ENCODE measurements around the gene UTP4.

The UTP4 gene

GRCh38 chr16:69111876-69112230, 20.6 kb upstream of the UTP4 start:
- Histone ChIP-seq H3K9me3 (ENCODE audit: control insufficient read depth in 2 of 2, low read length in 2 of 2) (no peaks in the 10 kb centered on the region), H3K4me3 (ENCODE audit: low read length in 2 of 2) (no peak overlapping the region), H3K9ac (ENCODE audit: low read length in 2 of 2) (no peak overlapping the region), H3K36me3 (ENCODE audit: control insufficient read depth in 2 of 2, insufficient read depth in 2 of 2, low read length in 2 of 2) (peaks cover 19 to 38% of the 10 kb centered on the region in 2 donors), H3K4me1 (ENCODE audit: control insufficient read depth, insufficient read depth, low read length) (peaks cover 17% of the 10 kb centered on the region), H3K27ac (ENCODE audit: low read length) (no peak overlapping the region), H3K27me3 (ENCODE audit: control insufficient read depth in 1 of 2, insufficient read depth in 2 of 2, low read length in 2 of 2) (peaks cover 25 to 32% of the 10 kb centered on the region in 2 donors)

GRCh38 chr16:69112285-69113129, 19.9 kb upstream of the UTP4 start:
- Histone ChIP-seq H3K9me3 (ENCODE audit: control insufficient read depth in 2 of 2, low read length in 2 of 2) (no peaks in the 10 kb centered on the region), H3K4me1 (ENCODE audit: control insufficient read depth, insufficient read depth, low read length) (peaks cover 11% of the 10 kb centered on the region), H3K9ac (ENCODE audit: low read length in 2 of 2) (no peak overlapping the region), H3K36me3 (ENCODE audit: control insufficient read depth in 2 of 2, insufficient read depth in 2 of 2, low read length in 2 of 2) (peaks cover 20 to 40% of the 10 kb centered on the region in 2 donors), H3K4me3 (ENCODE audit: low read length in 2 of 2) (no peak overlapping the region), H3K27me3 (ENCODE audit: control insufficient read depth in 1 of 2, insufficient read depth in 2 of 2, low read length in 2 of 2) (peaks cover 20 to 26% of the 10 kb centered on the region in 2 donors), H3K27ac (ENCODE audit: low read length) (no peak overlapping the region)

- H3K9me3 ChIP-seq (ENCODE audit: control insufficient read depth in 2 of 2, low read length in 2 of 2): no peaks in the 10 kb centered on the region
- H3K4me3 ChIP-seq (ENCODE audit: low read length in 2 of 2): no peak overlapping the region
- H3K9ac ChIP-seq (ENCODE audit: low read length in 2 of 2): no peak overlapping the region
- H3K4me1 ChIP-seq (ENCODE audit: control insufficient read depth, insufficient read depth, low read length): peaks cover 4% of the 10 kb centered on the region
- no peak overlapping the region for H3K27ac ChIP-seq (ENCODE audit: low read length)
- peaks cover 14 to 19% of the 10 kb centered on the region in 2 donors for H3K27me3 ChIP-seq (ENCODE audit: control insufficient read depth in 1 of 2, insufficient read depth in 2 of 2, low read length in 2 of 2)
- H3K36me3 ChIP-seq (ENCODE audit: control insufficient read depth in 2 of 2, insufficient read depth in 2 of 2, low read length in 2 of 2): peaks cover 27 to 46% of the 10 kb centered on the region in 2 donors
Observed at GRCh38 chr16:69113216-69113615, 19.2 kb upstream of the UTP4 start.

DNA sequence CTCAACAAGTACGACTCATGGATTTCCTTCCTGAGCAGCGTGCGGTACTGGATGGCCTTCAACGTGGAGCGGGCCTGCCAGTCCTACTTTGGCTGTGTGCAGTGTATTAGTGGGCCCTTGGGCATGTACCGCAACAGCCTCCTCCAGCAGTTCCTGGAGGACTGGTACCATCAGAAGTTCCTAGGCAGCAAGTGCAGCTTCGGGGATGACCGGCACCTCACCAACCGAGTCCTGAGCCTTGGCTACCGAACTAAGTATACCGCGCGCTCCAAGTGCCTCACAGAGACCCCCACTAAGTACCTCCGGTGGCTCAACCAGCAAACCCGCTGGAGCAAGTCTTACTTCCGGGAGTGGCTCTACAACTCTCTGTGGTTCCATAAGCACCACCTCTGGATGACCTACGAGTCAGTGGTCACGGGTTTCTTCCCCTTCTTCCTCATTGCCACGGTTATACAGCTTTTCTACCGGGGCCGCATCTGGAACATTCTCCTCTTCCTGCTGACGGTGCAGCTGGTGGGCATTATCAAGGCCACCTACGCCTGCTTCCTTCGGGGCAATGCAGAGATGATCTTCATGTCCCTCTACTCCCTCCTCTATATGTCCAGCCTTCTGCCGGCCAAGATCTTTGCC, 18.0 kb upstream of the UTP4 start:
- Histone ChIP-seq H3K4me3 (ENCODE audit: low read length in 2 of 2) (no peak overlapping the region), H3K27ac (ENCODE audit: low read length) (no peak overlapping the region), H3K9me3 (ENCODE audit: control insufficient read depth in 2 of 2, low read length in 2 of 2) (no peaks in the 10 kb centered on the region), H3K4me1 (ENCODE audit: control insufficient read depth, insufficient read depth, low read length) (peaks cover 6% of the 10 kb centered on the region), H3K27me3 (ENCODE audit: control insufficient read depth in 1 of 2, insufficient read depth in 2 of 2, low read length in 2 of 2) (peaks cover 3 to 7% of the 10 kb centered on the region in 2 donors), H3K36me3 (ENCODE audit: control insufficient read depth in 2 of 2, insufficient read depth in 2 of 2, low read length in 2 of 2) (peaks cover 34 to 52% of the 10 kb centered on the region in 2 donors), H3K9ac (ENCODE audit: low read length in 2 of 2) (no peak overlapping the region)

DNA sequence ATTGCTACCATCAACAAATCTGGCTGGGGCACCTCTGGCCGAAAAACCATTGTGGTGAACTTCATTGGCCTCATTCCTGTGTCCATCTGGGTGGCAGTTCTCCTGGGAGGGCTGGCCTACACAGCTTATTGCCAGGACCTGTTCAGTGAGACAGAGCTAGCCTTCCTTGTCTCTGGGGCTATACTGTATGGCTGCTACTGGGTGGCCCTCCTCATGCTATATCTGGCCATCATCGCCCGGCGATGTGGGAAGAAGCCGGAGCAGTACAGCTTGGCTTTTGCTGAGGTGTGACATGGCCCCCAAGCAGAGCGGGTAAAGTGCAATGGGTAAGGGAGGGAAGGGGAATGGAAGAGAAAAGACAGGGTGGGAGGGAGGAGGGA, 17.5 kb upstream of the UTP4 start:
- Histone ChIP-seq H3K27ac (ENCODE audit: low read length) (no peak overlapping the region), H3K4me3 (ENCODE audit: low read length in 2 of 2) (no peak overlapping the region), H3K27me3 (ENCODE audit: control insufficient read depth in 1 of 2, insufficient read depth in 2 of 2, low read length in 2 of 2) (peaks cover 2% of the 10 kb centered on the region in 2 donors), H3K36me3 (ENCODE audit: control insufficient read depth in 2 of 2, insufficient read depth in 2 of 2, low read length in 2 of 2) (peaks cover 38 to 50% of the 10 kb centered on the region in 2 donors), H3K4me1 (ENCODE audit: control insufficient read depth, insufficient read depth, low read length) (peaks cover 7% of the 10 kb centered on the region), H3K9me3 (ENCODE audit: control insufficient read depth in 2 of 2, low read length in 2 of 2) (no peaks in the 10 kb centered on the region), H3K9ac (ENCODE audit: low read length in 2 of 2) (no peak overlapping the region)

DNA sequence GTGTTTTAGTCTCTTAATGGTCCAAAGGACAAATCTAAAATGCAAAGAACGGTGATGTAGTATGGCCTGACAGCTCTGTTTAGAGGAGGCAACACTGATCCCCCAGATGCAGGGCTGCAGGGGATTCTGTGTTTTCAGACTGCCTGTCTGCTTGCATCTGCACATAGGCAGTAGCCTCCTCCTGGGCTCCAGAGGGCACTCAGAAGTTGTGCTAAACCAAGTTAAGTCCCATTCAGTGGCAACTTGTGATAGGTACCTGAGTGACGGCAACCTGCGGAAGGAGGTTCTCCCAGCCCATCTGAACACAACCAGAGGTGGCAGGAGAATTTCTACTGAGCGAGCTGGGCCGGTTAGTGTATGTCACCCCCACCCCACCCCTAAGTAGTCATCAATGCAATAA, 17.1 kb upstream of the UTP4 start:
- Histone ChIP-seq H3K4me3 (ENCODE audit: low read length in 2 of 2) (no peak overlapping the region), H3K9ac (ENCODE audit: low read length in 2 of 2) (no peak overlapping the region), H3K36me3 (ENCODE audit: control insufficient read depth in 2 of 2, insufficient read depth in 2 of 2, low read length in 2 of 2) (peaks cover 42 to 50% of the 10 kb centered on the region in 2 donors), H3K27ac (ENCODE audit: low read length) (no peak overlapping the region), H3K9me3 (ENCODE audit: control insufficient read depth in 2 of 2, low read length in 2 of 2) (no peaks in the 10 kb centered on the region), H3K4me1 (ENCODE audit: control insufficient read depth, insufficient read depth, low read length) (peaks cover 7% of the 10 kb centered on the region), H3K27me3 (ENCODE audit: control insufficient read depth in 1 of 2, insufficient read depth in 2 of 2, low read length in 2 of 2) (peaks cover 2% of the 10 kb centered on the region in 2 donors)

DNA sequence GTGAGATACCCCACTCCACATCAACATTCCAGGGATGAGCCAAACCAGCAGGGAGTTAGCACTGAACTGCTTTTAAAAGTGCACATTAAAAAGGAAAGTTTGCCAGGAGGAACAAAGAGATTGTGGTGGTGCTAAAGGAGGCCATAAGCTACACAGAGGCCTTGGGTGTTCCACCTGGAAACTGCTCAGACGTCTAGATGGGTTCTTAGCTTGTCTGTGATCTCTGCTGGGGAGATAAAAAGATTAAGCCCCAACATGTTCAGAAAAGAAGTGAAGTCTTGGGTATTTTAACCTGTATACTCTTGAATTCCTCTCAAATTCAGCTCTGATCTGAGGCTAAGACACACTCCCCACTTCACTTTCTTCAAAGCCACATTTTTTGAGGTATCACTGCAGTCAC, 16.6 kb upstream of the UTP4 start:
- Histone ChIP-seq H3K9ac (ENCODE audit: low read length in 2 of 2) (no peak overlapping the region), H3K27me3 (ENCODE audit: control insufficient read depth in 1 of 2, insufficient read depth in 2 of 2, low read length in 2 of 2) (peaks cover 2% of the 10 kb centered on the region in 2 donors), H3K36me3 (ENCODE audit: control insufficient read depth in 2 of 2, insufficient read depth in 2 of 2, low read length in 2 of 2) (peaks cover 47% of the 10 kb centered on the region in 2 donors), H3K9me3 (ENCODE audit: control insufficient read depth in 2 of 2, low read length in 2 of 2) (no peaks in the 10 kb centered on the region), H3K27ac (ENCODE audit: low read length) (no peak overlapping the region), H3K4me3 (ENCODE audit: low read length in 2 of 2) (no peak overlapping the region), H3K4me1 (ENCODE audit: control insufficient read depth, insufficient read depth, low read length) (peaks cover 7% of the 10 kb centered on the region)

DNA sequence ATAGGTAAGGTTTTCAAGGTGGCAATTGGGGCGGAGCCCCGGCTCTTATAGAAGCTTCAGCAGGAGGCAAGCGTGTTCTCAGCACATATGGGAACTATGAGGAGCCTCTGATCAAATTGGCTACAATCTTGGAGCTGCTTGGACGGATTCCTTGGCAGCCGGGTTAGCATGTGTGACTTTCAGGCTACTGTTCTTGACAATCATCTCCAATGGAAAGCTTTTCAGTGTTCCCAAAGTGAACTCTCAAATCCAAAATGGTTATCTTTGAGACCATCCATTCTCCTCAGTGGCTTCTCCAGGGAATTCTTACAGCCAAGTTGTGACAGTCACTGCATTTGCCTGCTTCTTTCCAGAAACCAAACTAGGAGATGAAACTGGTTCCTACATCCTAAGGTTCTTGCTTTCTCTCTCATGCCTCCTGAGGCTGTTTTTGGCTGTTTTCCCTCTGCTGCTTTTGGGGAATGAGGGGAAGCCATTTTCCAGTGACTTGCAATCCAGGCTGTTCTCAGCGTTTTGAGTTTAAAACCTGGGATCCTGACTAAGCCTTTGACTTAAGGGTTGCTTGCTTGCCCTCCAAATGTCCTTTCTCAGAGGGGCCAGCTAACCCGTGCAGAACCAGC, 16.1 kb upstream of the UTP4 start:
- H3K4me3 ChIP-seq (ENCODE audit: low read length in 2 of 2): no peak overlapping the region
- H3K36me3 ChIP-seq (ENCODE audit: control insufficient read depth in 2 of 2, insufficient read depth in 2 of 2, low read length in 2 of 2): peaks cover 48 to 49% of the 10 kb centered on the region in 2 donors
- H3K9ac ChIP-seq (ENCODE audit: low read length in 2 of 2): no peak overlapping the region

GRCh38 chr16:69116906-69117305, 15.5 kb upstream of the UTP4 start:
- Histone ChIP-seq H3K9me3 (ENCODE audit: control insufficient read depth in 2 of 2, low read length in 2 of 2) (no peaks in the 10 kb centered on the region), H3K36me3 (ENCODE audit: control insufficient read depth in 2 of 2, insufficient read depth in 2 of 2, low read length in 2 of 2) (peaks cover 48 to 49% of the 10 kb centered on the region in 2 donors), H3K27ac (ENCODE audit: low read length) (no peak overlapping the region), H3K4me3 (ENCODE audit: low read length in 2 of 2) (no peak overlapping the region), H3K27me3 (ENCODE audit: control insufficient read depth in 1 of 2, insufficient read depth in 2 of 2, low read length in 2 of 2) (no peaks in the 10 kb centered on the region), H3K4me1 (ENCODE audit: control insufficient read depth, insufficient read depth, low read length) (peaks cover 7% of the 10 kb centered on the region), H3K9ac (ENCODE audit: low read length in 2 of 2) (no peak overlapping the region)

More for the DNA sequence above, 16.1 kb upstream of the UTP4 start:
- Histone ChIP-seq H3K27ac (ENCODE audit: low read length) (no peak overlapping the region), H3K9me3 (ENCODE audit: control insufficient read depth in 2 of 2, low read length in 2 of 2) (no peaks in the 10 kb centered on the region), H3K4me1 (ENCODE audit: control insufficient read depth, insufficient read depth, low read length) (peaks cover 7% of the 10 kb centered on the region), H3K27me3 (ENCODE audit: control insufficient read depth in 1 of 2, insufficient read depth in 2 of 2, low read length in 2 of 2) (peaks cover 1 to 2% of the 10 kb centered on the region in 2 donors)

- peaks cover 43 to 47% of the 10 kb centered on the region in 2 donors for H3K36me3 ChIP-seq (ENCODE audit: control insufficient read depth in 2 of 2, insufficient read depth in 2 of 2, low read length in 2 of 2)
- H3K27me3 ChIP-seq (ENCODE audit: control insufficient read depth in 1 of 2, insufficient read depth in 2 of 2, low read length in 2 of 2): no peaks in the 10 kb centered on the region
- H3K27ac ChIP-seq (ENCODE audit: low read length): no peak overlapping the region
- H3K4me1 ChIP-seq (ENCODE audit: control insufficient read depth, insufficient read depth, low read length): peaks cover 7% of the 10 kb centered on the region
- H3K9ac ChIP-seq (ENCODE audit: low read length in 2 of 2): no peak overlapping the region
- H3K4me3 ChIP-seq (ENCODE audit: low read length in 2 of 2): no peak overlapping the region
- H3K9me3 ChIP-seq (ENCODE audit: control insufficient read depth in 2 of 2, low read length in 2 of 2): no peaks in the 10 kb centered on the region
Observed at GRCh38 chr16:69118468-69118867, 14.0 kb upstream of the UTP4 start.
